Subcutaneous adipose tissue (tissue), 4 donors: Measurements from ENCODE around the gene NWD2. TPM values are rescaled to one million over a fixed set of nuclear protein-coding genes. Genes with fewer than 3 reads are reported as not detected.

ENCODE experiments used
- CTCF ChIP-seq: fragments of 450-650 bp; IDR thresholded peaks from one replicate; pipeline ENCODE4 v1.5.1; 2016; ENCODE audit warnings: low read depth, mild to moderate bottlenecking, control low read depth, antibody characterized with exemption, moderate library complexity
- total RNA-seq, 4 donors: library from RNA; depleted of rRNA; stranded (reverse); fragments of >200 nt; gene quantifications; one replicate each; pipeline ENCODE4 v1.1.0, GENCODE V29; 2016

Gene NWD2
- total RNA-seq, 4 donors from 2014 or later: 0.22 to 20.2 (median 2.0) TPM

GRCh38 chr4:37461801-37462200, 217.3 kb downstream of the NWD2 start:
- no peak for TF ChIP-seq CTCF

GRCh38 chr4:37463033-37463856, 218.7 kb downstream of the NWD2 start:
- TF ChIP-seq CTCF: no peak

GRCh38 chr4:37464373-37465128, 220.0 kb downstream of the NWD2 start:
- no peak for TF ChIP-seq CTCF

- TF ChIP-seq CTCF: no peak
These were observed 220.8 kb downstream of the NWD2 start for GRCh38 chr4:37465296-37465695.

GRCh38 chr4:37465845-37466244, 221.3 kb downstream of the NWD2 start:
- no peak for TF ChIP-seq CTCF

- no peak for TF ChIP-seq CTCF
These were observed 222.7 kb downstream of the NWD2 start for GRCh38 chr4:37467223-37467622.

- no peak for TF ChIP-seq CTCF
These were observed 223.3 kb downstream of the NWD2 start for GRCh38 chr4:37467824-37468223.
